Lung (tissue), 16 donors: ENCODE data around the gene BHMT2. TPM values are rescaled to one million over a fixed set of nuclear protein-coding genes. Genes with fewer than 3 reads are reported as not detected.

Experiments used
- ATAC-seq: fragments of 200-7000 bp; cut with Tn5 transposase; one replicate; pipeline ENCODE4 v1.9.1; 2020; ENCODE audit warnings: moderate number of reproducible peaks; ENCODE audit not compliant: insufficient read depth, low FRiP score
- DNase-seq, 3 donors: peaks; one replicate each; pipeline ENCODE4 v3.0.0-alpha.2; 2013 to 2017
- H3K27ac ChIP-seq, 2 donors: one replicate each; pipeline ENCODE4 v1.5.1; 2013; ENCODE audit warnings: mild to moderate bottlenecking in 2 of 2, moderate library complexity in 2 of 2, control low read depth in 1 of 2, inconsistent platforms in 1 of 2, low read depth in 1 of 2, low read length in 1 of 2
- H3K27me3 ChIP-seq, 3 donors: one replicate each; pipeline ENCODE4 v1.5.1; 2013; ENCODE audit warnings: low read length in 2 of 3; ENCODE audit not compliant: control insufficient read depth in 3 of 3, insufficient read depth in 3 of 3
- H3K36me3 ChIP-seq, 4 donors: one replicate each; pipeline ENCODE4 v1.5.1; 2013; ENCODE audit warnings: low read length in 4 of 4, mild to moderate bottlenecking in 1 of 4, moderate library complexity in 1 of 4; ENCODE audit not compliant: control insufficient read depth in 4 of 4, insufficient read depth in 4 of 4
- H3K4me1 ChIP-seq, 5 donors: one replicate each; pipeline ENCODE4 v1.5.1; 2013; ENCODE audit warnings: low read length in 5 of 5, mild to moderate bottlenecking in 2 of 5, moderate library complexity in 1 of 5; ENCODE audit not compliant: control insufficient read depth in 5 of 5, insufficient read depth in 5 of 5
- H3K4me3 ChIP-seq: one replicate; pipeline ENCODE4 v1.5.1; 2013; ENCODE audit warnings: mild to moderate bottlenecking, control low read depth, moderate library complexity
- H3K9ac ChIP-seq, 2 donors: one replicate each; pipeline ENCODE4 v1.5.1; 2013; ENCODE audit warnings: low read length in 2 of 2, control low read depth in 1 of 2; ENCODE audit not compliant: insufficient read depth in 1 of 2
- H3K9me3 ChIP-seq, 4 donors: one replicate each; pipeline ENCODE4 v1.5.1; 2013; ENCODE audit warnings: low read length in 3 of 4, mild to moderate bottlenecking in 1 of 4, moderate library complexity in 1 of 4; ENCODE audit not compliant: control insufficient read depth in 4 of 4, insufficient read depth in 3 of 4
- CTCF ChIP-seq: IDR thresholded peaks from 2 replicates; pipeline ENCODE4 v1.5.1; 2012; ENCODE audit warnings: mild to moderate bottlenecking; ENCODE audit errors: control extremely low read depth, extremely low read depth
- WGBS, 2 donors: extraction: QIAGEN DNeasy Blood & Tissue Kit; methylation state at CpG; one replicate each; pipeline ENCODE4 v1.1.7; 2013; 5-methylcytosine and 5-hydroxymethylcytosine counted together
- long read RNA-seq, 5 donors: transcript quantifications; one replicate each; lab custom pipeline, GENCODE V29; 2026
- polyA plus RNA-seq, 2 donors: library from polyadenylated mRNA; stranded (reverse); fragments of 200-250 nt; gene quantifications; one replicate each; pipeline ENCODE4 v1.2.1, GENCODE V29; 2013
- total RNA-seq, 2 donors: library from RNA; depleted of rRNA in 1 of 2; stranded (reverse); fragments of >200 nt in 1 of 2; gene quantifications; one replicate each; pipeline ENCODE4 v1.2.1, GENCODE V29; 2014 to 2021
- donor health status: control.
- donor health status: control.
- donor health status: Bipolar disorder and iron deficiency.
- donor health status: healthy.
- donor health status: DM: yes; HTN: yes; CAD: no.

The BHMT2 gene
- total RNA-seq (1 to 10 TPM; 1.4 to 4.6 TPM), polyA plus RNA-seq (1 to 10 TPM; 1.0 to 2.0 TPM)
- long read RNA-seq, donor 1, partial matches to known transcripts: 0 of 2 reads
- long read RNA-seq, donor 1, other reads (novel, unspliced or antisense): 0 of 2 reads
- long read RNA-seq, donor 2: 0 reads
- long read RNA-seq, donor 3, partial matches to known transcripts: 0 of 1 reads
- long read RNA-seq, donor 3, other reads (novel, unspliced or antisense): 0 of 1 reads
- long read RNA-seq, donor 4: 0 reads
- long read RNA-seq, donor 5: 0 reads

- Histone ChIP-seq H3K27ac (no peak within 1 kb of the TSS), H3K9me3 (peaks cover 0 to 6% (median 2%) of the 10 kb centered on the region in 4 donors), H3K36me3 (no peaks in the 10 kb centered on the region), H3K4me3 (no peak within 1 kb of the TSS), H3K27me3 (no peaks in the 10 kb centered on the region), H3K9ac (no peak within 1 kb of the TSS), H3K4me1 (peaks cover 0 to 15% (median 1%) of the 10 kb centered on the region in 5 donors)
- no peak for TF ChIP-seq CTCF
- DNase-seq (peak; percentile 33 to 54 (median 52)), ATAC-seq (peak; percentile 67)
- 27 to 30% methylated on average over 72 to 79 of the region's 79 CpGs for WGBS, 2 donors
Measured at GRCh38 chr5:79069488-79070349, at the start of gene BHMT2, which contains the start of gene DMGDH. BHMT2 (plus strand) TSS chr5:79069767; CDS start chr5:79069783, 16 bp downstream. DMGDH (minus strand) TSS chr5:79069674; CDS start chr5:79069620, 54 bp downstream.

GRCh38 chr5:79020861-79021561, 48.6 kb upstream of the BHMT2 start:
- H3K4me3 ChIP-seq: no peak overlapping the region
- no peak overlapping the region for H3K9ac ChIP-seq
- peak; percentile 63 for ATAC-seq
- WGBS, 2 donors: 13% methylated on average over 14 of the region's 14 CpGs
- TF ChIP-seq CTCF: peak; percentile 57
- DNase-seq: peak; percentile 59 to 82 (median 81)
- H3K27ac ChIP-seq: no peak overlapping the region
- H3K9me3 ChIP-seq: no peaks in the 10 kb centered on the region
- no peaks in the 10 kb centered on the region for H3K27me3 ChIP-seq
- H3K4me1 ChIP-seq: peaks cover 0 to 3% (median 3%) of the 10 kb centered on the region in 5 donors
- no peaks in the 10 kb centered on the region for H3K36me3 ChIP-seq

GRCh38 chr5:79021753-79022152, 47.8 kb upstream of the BHMT2 start:
- Histone ChIP-seq H3K9ac (no peak overlapping the region), H3K4me1 (peaks cover 0 to 3% (median 3%) of the 10 kb centered on the region in 5 donors), H3K27me3 (no peaks in the 10 kb centered on the region), H3K36me3 (no peaks in the 10 kb centered on the region), H3K27ac (no peak overlapping the region), H3K9me3 (no peaks in the 10 kb centered on the region), H3K4me3 (no peak overlapping the region)
- DNase-seq (no peak), ATAC-seq (no peak)
- WGBS, 2 donors: 46 to 57% methylated on average over 4 of the region's 4 CpGs
- TF ChIP-seq CTCF: no peak
